CD4-positive, alpha-beta T cell treated with Interleukin-6 for 4 hours (primary cell): ENCODE data around the gene MAD1L1.

Experiments
- DNase-seq: peaks from one replicate; pipeline ENCODE4 v3.0.0-alpha.2; 2020; ENCODE audit warnings: mixed read lengths

Gene MAD1L1

DNA sequence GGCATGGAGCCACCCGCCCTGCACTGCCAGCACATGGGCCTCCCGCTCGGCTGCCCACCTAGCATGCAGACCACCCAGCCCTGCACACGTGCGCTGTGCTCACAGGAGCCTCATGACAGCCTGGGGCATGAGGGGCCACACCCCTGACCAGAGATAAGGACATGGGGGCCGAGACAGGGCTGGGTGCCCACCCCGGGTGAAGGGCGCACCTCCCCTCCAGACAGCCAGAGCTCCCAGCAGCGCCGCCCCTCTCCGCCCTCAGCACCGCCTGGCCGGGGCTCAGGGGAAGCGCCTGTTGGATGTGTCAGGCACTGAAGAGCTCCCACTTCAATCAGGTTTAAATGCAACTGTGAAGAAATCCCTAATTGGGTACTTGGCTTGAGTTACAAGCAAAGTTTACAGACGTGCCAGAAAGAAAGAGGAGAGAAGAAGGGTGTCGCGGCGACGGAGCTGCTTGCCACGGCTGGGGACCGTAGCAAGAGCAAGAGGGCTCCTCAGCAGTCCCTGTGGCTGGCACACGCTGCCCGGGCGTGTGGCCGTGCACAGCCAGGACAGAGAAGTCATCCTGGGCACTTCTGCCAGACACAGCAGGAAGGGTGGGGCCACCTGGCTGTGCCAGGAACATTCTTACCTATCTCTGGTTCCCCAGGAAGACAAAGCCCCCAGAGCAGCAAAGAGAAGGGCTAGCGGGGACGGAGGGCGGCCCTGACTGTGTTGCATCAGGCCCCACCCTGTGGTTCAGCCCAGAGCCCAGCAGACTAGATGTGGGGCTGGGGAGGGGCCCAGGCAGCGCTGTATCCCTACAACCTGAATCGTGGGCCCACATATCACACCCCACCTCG, 315.3 kb downstream of the MAD1L1 start:
- no peak for DNase-seq

DNA sequence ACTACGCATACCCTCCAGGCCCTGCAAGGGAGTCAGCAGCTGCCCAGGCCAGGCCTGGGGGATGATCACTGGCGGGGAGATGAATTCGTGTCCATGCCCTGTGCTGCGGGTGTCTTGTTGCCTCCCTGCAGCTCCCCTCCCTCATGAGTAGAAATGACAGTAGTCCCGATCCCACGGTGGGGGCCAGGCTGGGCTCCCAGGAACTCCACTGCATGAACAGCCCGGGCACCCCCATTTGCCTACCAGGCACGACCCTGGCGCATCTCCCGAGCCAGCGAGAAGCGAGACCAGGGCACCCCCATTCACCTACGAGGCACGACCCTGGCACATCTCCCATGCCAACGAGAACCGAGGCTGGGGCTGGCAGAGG, 316.2 kb downstream of the MAD1L1 start:
- no peak for DNase-seq

DNA sequence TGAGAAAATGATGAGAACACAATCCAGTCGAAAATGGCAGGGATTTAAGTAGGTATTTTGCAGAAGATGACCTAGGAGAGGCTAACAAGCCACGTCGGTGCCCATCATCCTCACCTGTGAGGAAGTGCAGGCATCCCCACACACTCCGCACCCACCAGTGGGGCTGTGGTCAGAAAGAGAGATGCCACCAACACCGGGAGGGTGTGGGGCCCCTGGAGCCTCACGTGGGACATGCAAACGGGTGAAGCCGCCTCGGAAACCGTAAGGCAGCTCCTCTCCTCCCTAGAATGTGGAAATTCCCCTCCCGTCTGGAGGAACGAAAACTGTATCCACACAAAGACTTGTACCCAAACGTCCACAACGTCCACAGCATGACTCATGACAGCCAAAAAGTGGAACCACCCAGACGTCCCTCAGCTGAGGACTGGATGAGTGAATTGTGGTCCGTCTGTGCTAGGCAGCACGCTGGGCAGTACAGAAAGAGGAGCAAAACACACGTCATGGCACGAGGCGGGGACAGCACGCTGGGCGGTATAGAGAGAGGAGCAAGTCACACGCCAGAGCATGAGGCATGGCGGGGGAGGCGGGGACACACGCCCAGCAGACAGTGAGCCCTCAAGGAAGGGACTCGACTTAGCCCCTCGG, 316.7 kb downstream of the MAD1L1 start:
- no peak for DNase-seq

DNA sequence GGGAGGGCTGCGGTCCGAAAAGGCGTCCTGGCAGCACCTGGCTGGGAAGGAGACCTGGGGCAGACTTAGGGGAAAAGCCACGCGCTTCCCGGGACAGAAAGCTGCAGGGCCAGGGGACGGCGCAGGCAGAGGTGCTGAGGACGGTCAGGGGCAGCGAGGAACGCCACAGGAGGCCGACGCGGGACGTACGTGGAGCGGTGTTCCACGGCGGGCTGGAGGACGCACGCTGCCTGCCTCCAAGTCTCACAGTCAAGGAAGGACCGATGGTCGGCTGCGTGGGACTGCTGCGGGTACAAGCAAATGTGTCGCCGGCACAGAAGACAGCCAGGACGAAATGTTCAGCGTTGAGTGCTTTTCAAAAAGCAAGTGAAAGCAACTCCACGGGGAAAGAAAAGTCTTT, 317.4 kb downstream of the MAD1L1 start:
- no peak for DNase-seq

DNA sequence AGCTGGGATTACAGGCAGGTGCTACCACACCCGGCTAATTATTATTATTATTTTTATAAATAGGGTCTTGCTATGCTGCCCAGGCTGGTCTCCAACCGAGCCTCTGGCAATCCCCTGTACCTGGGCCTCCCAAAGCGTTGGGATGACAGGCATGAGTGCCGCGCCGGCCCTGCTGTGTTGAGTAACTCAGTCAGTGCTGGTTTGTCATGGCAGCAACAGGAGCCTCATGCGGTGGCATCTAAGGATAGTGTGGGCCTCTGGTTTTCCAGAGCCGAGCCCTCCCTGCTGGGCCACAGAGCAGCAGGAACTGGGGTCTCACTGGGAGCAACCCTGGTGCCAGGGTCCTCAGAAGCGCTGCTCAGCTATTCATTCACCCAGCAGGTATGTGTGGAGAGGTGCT, 318.0 kb downstream of the MAD1L1 start:
- no peak for DNase-seq

DNA sequence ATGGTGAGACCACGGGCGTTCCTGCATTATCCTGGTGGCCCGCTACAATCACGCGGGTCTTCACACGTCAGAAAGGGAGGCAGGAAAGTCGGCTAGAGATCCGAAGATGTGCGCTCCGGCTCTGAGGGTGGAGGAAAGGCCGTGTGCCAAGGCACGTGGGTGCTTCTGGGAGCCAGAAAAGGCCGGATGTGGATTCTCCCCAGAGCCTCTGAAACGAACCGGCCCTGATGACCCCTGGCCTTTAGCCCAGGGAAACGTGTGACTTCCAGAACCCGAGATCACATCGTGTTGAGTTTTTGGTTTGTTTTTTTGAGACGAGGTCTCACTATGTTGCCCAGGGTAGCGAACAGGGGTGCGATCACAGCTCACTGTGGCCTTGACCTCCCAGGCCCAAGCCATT, 318.4 kb downstream of the MAD1L1 start:
- no peak for DNase-seq

DNA sequence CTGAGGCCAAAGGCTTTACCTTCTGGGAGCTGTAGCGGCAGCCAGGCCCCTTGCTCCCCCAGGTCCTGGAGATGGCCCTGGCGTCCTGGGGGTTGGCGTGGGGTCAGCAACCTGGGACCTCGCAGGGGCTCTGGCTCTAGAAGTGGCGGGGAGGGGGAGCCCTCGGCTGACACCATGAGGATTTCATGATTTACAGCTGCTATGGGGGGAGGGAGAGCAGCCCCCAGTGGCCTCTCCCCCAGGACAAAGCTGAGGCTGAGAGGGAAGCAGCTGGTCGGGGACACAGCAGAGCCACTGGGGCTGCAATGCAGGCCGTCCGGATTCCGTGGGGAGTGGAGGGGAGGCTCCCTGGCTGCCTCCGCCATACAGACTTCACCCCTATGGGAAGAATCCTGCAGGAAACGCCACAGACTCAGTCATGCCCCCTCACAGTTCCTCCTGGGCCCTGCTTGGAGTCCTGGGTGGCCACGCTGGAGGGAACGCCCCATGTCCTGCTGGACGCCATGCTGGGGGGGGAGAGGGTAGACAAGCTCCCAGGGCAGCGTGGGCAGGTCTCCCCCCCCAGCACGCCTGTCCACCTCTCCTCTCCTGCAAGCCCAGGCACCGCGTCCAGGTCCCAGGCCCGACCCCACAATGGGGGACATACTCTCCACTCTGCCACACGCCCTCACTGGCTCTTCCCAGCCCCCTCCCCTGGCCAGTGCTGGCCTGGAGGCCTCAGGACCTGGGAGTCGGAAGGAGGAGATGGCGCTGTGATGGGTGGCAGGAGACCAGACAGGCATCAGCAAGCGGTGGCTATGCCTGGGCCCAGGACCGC, 319.1 kb downstream of the MAD1L1 start:
- DNase-seq, result no peak

DNA sequence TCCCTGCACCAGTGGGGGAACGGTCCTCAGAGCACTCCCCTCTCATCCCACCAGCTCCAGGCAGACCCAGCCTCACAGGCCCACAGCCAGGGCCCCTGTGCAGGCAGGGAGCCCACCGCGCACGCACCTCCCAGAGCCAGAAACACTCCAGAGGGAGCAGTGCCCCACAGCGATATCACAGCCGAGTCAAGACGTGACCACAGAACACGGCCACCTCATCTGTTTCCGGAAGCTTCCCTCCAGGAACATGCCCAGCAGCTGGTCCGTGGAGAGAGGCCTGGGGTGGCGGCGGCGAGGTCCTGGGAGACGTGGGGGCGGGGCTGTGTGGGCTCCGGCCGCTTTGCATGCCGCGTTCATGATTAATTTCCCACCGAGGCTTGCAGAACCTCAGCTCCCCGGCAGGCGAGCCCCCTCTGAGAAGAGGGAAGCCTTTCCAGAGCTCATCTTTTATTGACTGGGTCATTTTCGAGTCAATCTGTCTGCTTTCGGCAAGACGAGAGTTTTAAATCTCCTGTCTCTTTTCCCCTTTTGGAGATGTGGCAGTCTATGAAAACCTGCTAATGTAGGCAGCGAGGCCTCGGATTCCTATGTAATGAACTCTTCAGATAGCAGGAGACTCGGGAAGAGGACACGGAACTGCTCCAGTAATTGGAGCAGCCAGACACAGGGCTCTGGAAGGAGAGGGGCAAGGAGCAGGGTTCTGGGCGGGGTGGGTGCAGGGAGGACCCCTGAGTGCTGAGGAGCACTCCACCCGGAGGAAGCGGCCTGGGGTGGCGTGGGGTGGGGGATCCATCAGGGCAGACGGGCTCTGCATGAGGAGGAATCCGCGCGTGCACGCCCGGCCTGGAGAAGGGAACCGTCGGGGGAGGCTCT, 319.9 kb downstream of the MAD1L1 start:
- no peak for DNase-seq

DNA sequence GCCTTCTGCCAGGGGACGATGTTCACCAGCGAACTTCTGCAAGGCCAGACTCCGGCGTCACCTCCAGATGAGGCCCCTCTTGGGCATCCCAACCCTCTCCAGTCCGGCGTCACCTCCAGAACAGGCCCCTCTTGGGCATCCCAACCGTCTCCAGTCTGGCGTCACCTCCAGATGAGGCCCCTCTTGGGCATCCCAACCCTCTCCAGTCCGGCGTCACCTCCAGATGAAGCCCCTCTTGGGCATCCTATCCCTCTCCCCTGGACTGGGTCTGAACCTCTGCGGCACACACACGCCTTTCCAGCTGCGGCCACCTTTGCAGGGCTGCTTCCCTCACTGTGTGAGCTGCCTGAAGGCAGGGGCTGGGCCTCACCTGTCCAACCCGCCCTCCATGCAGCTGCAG, 321.2 kb downstream of the MAD1L1 start:
- DNase-seq, result no peak

DNA sequence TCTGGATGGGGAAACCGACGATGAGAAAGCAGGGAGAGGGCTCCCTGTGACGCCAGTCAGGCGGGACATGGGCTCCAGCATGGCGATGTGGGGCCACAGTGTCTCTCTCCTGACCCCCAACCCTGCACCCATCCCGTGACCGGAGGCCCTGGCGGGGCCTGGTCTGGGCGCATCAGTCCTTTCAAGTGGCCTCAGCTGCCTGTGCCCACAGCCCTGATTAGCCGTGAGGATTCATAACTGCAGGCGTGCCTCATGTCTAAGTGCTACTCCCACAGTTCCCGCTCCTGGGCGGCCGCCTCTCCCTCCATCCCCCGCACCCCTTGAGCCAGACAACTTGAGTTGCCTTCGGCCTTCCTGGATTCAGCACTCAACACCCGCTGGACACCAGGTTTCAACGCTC, 321.9 kb downstream of the MAD1L1 start:
- DNase-seq, result no peak

DNA sequence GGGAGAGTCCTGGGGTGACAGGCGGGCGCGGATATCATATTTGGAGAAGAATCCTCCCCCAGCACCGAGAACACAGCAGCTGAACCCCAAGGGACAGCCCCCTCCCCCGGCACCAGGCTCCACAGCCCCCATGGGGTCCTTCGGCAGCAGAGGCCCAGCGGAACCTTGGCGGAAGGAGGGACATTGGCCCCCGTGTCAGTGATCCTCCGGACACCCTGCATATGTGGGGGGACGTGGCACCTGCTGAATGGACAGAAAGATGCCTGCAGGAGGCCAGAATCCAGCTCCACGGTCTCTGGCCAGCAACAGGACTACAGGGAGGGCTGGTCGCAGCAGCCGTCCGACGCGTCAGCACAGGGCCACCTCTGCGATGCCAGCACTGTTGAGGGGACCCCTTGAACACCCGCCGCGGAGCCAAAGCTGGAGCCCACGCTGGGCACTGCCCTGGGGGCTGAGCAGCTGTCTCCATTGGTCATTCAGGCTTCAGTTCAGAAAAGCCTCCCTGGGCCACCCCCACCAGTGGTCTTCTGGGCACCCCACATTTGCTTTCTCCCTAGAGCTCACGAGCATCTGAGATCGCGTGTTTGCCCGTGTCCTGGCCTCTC, 322.6 kb downstream of the MAD1L1 start:
- no peak for DNase-seq

DNA sequence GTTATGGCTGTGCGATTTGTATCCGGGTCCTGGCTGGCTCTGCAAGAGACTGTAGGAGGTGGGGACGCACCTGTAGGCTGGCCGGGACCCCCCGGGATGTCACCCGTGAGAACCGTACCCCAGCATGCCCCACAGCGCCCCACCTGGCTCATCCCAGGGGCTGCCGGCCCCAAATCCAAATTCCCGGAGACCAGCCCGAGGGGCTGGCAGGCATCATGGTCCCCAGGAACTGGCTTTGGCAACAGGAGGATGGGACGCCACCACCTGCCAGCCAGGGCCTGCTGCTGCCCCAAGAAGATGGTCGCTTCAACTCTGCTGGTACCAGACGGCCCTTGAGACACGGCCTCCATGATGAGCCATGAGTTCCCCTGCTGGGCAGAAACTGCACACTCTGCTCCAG, 323.3 kb downstream of the MAD1L1 start:
- DNase-seq, result no peak

DNA sequence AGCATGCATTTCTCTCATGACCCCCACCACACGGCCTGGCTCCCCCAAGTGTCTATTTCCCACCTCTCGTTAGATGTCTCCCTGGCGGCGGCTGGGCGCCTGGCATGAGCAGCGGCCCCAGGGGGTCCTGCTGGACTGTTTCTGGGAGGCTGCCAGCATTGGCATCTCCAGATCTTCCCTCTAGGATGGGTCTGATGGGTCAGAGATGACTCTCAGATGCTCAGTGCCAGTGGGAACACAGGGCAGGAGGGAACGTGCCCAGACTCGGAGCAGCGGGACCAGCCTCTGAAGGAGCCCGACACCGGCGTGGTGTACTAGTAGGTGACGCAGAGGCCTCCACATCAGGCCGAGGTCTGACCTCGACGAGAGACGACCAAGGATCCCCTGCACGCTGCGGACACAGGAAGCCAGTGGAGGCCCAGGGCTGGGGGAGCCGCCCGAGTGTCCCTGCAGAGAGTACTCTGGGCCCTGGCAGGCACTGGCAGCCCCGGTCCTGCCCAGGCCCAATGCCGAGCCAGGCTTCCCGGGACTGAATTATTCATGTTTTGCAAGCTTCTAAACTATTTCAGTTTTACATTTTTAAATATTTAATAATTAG, 323.8 kb downstream of the MAD1L1 start:
- no peak for DNase-seq

DNA sequence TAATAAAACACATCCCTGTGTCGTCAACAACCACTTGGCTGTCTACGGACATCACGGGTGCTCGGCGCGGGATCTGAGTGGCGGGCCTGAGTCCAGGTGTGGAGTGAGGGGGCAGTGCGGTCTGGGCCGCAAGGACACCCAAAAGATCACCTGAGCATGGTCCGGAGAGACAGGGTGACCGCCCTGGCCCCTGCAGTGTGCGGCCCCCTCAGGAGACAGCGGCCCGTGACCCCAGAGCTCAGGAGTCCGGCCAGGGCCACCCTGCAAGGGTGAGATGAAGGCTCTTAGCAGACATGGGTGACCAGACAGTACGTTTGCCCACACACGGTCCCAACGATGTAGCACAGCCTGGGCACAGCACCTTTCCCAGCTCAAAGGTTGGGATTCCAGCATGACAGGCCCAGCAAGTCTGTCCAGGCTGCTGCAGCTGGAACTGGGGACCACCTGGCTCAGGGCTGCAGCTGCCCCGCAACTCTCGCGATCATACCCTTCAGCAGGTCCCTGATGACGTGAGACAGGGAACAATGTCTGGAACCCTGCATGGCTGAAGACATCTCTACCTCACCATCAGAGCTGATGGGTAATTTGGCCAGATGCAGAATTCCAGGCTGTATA, 324.9 kb downstream of the MAD1L1 start:
- no peak for DNase-seq

DNA sequence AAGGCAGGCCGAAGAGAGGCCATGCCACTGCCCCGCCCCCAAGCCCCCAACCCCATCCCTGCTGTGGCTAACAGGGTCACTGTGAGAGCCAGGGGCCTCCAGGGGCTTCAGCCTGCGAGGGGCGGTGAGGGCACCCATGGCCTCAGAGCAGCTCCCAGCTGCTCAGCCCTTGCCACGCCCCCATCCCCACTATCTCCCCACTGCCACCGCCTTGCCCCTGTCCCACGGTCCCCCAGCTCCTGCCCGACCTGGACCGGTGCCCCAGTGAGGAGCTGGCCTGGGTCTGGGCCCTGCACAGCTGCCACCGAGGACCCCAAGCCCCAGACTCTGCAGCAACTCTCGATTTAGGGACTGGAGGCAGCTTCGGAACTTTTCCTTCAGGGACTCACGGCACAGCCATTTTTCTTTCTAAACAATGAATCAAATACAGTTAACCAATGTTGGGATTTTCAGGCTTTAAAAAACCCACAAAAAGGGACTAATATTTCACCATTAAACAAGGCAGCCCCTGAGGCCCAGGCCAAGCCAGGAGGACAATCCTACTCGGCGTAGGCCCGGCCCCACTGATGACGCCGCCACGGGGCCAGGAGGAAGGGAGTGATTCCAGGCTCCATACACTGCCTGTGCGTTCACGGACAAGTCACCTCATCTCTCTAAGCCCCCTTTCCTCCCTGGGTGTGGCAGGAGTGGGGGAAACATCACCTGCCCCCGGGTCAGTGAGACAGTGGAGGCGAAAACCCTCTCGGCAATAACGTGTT, 325.6 kb downstream of the MAD1L1 start:
- no peak for DNase-seq

DNA sequence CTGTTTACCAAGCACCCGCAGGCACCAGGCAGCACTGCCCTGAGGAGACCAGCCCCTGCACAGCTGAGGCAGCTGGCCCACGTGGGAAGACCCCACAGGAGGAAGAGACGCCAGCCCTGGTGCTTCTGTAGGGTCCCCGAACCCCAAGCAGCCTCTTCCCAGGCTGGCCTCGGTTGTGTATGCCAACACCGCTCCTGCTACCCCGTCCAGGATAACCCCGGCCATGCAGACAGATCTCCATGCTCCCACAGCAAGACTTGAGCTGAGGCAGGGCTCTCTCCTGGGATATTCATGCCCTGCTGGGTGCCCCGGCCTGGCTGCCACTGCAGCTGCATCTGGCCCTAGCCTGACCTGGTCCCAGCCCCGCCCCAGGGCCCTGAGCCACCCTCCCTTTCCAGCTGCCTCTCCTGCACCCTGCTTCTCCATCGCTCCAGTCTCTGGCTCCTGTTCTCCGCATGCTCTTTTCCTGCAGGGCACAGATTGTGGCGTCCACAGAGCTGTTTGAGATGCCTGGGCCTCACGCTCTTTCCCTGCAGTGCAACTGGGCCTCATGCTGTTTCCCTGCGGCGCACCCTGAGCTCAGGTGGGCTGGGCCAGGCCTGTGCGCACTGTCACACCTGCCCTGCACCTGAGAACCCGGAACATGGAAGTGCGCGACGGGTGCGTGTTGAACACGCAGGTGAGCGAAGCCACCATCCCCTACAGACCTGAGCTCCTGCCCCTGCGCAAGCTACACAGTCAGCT, 326.5 kb downstream of the MAD1L1 start:
- DNase-seq, result no peak

DNA sequence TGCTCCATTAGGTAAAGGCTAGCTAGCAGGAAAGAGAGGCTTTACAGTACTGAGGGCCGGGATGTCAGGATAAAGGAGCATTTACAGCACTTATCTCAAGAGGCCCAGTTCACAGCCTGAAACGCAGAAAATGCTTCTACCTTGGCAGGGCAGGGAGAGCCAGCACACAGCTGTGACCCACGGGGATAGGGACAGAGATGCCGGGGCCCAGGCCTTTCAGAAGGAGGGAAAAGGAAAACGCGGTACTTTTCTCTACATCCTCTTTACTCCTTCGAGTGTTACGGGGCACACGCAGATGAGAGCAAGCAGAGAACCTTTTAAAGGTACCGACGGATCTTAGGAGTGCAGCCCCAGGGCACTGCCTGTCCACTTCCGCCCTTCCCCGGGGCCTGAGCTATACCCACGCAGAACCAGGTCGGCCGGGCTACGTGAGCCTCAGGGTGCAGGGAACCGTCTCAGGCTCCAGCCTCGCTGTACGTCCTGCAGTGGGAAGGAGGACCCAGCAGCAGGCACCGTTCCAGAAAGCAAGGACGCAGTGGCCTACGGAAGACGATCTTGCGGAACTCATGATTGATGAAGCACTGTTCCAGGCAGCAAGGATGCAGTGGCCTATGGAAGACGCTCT, 330.4 kb downstream of the MAD1L1 start:
- no peak for DNase-seq

DNA sequence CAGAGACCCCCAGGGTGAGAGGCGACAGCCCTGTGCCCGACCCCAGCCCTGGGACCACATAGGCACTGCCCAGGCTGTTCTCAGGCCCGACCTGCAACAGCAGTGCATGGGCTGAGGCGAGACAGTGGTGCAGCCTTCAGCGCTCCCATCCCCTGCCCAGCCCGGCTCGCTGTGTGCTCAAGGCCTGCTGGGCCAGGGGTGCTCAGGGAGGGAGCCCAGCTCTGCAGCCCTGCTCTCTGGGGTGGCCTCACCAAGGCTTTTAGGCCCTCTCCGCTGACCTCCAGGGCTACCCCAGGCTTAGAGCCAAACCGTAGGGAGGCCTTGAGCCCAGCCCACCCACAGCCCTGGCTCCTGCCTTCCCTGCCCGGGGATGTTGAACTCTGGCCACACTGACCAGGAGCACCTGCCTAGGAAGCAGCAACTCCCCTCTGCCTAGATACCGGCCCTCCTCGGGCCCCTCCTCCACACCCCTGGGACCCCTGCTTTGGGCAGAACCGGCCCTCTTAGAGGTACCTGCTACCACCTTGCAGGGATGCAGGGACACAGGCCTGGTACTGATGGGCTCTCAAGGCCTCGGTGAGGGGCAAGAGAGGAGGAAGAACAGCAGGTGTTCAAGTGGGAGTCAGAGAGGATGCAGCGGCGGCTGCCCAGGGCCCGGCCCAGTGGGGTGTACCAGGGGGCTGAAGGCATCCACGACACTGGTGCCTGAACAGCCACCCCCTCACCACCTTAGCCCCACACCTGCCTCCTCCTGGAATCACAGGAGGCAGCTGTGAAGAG, 331.1 kb downstream of the MAD1L1 start:
- no peak for DNase-seq

DNA sequence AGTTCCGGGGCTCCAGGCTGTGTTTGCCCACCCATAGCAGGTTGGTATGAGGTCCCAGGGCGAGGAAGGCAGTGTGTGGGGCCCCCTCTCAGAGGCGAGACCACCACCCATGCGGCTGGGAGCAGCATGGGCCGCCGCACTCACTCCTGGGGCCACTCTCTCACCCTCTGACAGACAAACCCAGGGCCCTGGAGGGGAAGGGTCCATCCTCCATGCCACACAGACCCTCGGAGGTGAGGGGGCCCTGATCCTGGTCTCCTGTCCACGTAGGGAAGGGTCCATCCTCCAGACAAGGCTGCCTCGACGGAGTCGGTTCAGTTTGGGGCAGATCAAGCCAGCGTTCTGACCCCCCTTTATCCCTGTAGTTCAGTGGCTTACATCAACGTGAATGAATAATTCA, 331.9 kb downstream of the MAD1L1 start:
- DNase-seq, result no peak
